Fibroblast of skin of right quadriceps (primary cell): ENCODE measurements around the gene KRT85.
"Not testable (repeated sequence)": the region's sequence is repeated elsewhere in the genome, so short reads cannot be mapped to it uniquely, and the experiment has no call there.

ENCODE experiments used
- DNase-seq: peaks from one replicate; pipeline ENCODE4 v3.0.0-alpha.2; 2013

The KRT85 gene

DNA sequence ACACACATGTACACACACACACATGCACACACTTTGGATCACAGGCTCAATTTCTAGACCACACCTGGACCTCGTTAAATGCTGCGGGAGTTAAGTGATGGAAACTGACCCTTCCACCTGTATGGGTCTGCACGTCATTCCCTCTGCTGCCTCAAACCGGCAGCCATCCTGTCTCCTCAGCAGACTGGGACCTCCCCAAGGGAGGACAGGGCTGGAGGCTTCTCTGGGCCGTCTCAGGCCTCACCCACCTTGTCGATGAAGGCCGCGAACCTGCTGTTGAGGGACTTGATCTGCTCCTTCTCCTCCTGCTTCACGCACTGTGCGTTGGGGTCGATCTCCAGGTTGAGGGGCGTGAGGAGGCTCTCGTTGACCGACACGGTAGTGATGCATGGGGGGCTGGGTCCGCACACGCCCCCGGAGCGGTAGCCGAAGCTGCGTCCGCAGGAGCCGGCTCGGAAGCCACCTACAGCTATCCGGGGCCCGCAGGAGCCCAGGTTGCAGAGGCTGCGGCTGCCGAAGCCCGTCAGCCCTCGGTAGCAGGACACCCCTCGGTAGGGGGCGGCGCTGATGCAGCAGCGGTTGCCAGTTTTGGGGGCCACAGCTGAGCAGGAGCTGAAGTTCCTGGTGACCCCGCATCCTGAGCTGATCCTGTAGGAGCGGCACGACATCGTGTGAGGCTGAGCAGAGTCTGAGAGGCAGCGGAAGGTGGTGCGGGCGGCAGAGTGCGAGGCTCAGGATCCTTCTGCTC lies at the start of gene KRT85:
TSS of gene KRT85 (minus strand) at position 744 of the 748 bp plus-strand sequence. CDS start at position 668, 76 bp downstream.
- DNase-seq = no peak

DNA sequence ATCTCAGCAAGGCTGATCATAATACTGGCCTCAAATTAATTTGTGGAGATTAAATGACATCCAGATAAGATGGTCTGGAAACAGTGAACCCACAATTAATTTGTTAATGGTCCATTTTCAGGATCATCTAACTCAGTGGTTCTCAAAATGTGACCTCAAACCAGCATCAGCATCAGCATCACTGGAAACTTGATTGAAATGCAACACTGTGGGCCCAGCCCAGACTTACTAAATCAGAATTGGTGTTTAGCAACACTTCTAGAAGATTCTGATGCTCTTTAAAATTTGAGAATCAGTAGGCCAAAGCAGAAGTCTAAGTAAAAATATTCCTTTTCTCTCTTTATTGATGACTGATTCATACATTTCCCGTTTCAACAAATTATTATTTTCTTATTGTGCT lies 49.5 kb upstream of the KRT85 start:
- no peak for DNase-seq

DNA sequence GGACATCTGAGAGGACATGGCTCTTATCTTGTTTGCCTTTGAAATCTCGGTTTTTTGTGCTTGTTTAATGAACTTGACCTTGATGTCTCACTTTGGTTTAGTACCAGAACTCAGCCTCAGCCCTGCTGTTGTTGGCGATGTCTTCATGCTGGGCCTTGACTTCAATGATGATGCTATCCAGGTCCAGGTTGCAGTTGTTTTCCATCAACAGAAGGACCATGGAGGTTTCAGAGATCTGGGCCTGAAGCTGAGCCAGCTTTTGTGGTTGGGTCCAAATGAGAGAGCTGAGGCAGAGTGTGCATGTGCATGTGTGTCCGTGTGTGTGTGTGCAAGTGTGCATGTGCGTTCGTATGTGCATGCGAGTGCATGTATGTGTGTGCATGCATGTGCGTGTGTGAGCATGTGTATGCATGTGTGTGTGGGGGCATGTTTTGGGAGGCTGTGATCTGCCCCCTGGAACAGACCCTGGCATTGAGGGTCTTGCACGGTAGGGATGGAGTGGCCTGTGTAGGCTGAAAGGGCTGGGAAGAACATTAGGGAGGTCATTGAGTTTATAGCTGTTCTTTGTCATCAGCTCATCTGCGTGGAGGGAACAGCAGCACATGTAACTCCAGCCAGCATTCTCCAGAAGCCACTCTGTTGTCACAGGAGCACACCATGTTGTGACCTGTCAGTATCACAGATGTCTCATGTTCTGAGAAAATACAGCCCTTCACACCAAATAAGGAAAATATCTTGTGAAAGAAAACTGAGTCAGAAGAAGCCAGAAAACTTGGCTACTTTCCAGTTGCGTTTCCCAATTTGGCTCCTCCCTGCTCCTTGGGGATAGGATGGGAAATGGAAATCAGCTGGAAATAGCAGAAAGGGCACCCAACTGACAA lies 48.8 kb upstream of the KRT85 start:
- peak; percentile 87 for DNase-seq

DNA sequence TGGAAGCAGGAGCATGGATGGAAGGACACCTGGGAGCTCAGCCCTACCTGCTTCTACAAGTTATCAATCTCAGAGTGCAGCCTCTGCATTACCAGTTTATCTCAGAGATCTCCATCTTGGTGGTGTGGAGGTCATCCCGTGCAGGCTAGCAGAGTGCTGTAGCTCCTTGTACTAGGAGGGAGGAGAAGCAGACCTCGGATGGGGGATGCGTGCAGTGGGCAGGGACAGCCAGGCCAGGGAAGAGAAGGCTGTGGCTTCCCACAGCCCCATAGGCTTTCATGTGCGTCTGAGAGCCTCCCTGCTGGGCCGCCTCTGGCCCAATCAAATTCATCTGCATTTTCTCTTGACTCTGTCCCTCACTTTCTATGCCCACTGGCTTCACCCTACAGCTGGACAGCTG lies 47.7 kb upstream of the KRT85 start:
- DNase-seq = no peak

DNA sequence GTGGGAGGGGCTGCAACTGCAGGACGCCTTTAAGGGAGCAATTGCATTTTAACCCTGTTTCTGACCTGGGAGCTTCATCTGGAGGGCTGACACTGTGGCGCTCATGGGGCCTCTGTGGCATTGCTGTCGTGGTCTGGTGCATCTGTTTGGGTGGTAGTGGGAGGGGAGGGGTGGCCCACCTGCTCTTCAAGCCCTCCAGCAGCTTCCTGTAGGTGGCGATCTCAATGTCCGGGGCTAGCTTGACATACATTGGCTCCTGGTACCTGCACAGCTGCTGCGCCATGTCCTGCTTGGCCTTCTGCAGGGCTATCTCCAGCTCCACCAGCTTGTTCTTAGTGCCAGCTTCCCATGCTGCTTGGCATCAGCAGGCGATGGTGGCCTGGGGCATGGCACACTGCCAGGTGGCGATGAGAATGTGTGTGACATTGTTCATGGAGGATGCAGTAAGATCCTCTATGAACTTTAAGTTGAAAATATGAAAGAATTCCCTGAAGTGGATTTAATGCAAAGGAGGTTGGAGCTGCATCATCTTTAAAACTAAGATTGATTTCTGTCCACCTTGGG lies 46.6 kb upstream of the KRT85 start:
- no peak for DNase-seq

DNA sequence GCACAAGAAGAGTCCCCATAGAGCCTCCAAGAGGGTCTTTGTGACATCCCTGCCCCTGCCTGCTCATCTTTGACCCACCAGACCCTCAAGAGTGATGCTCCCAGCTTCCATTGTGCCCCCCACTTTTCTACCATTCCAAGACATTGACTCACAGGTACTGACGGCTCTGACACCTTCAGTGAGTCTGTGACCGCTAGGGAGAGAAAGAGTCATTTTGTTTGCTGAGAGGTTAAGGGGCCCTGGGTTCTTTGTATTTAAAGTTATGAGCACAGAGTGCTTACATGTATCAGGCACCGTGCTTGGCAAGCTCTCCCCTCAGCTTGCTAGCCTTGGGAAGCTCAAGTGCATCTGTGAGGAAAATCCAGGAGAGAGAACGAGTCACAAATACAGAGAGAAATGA lies 45.9 kb upstream of the KRT85 start:
- DNase-seq = no peak

DNA sequence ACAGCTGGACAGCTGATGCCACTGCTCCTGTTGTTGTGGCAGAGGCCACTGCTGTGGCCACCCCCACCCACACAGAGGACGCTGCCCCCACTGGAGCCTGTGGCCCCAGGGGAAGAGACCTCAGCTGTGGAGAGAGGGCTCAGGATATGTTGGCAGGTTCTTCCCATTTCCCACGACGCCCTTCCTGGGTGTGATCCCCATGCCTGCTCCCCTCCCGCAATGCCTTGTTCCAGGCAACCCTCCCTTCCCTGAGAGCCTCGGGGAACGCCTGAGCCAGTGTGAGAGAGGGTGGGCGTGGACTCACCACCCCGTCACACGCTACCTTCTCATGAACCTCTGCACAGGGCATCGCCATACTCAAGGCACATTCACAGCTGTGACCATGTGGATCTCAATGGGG lies 44.5 kb upstream of the KRT85 start:
- no peak for DNase-seq

DNA sequence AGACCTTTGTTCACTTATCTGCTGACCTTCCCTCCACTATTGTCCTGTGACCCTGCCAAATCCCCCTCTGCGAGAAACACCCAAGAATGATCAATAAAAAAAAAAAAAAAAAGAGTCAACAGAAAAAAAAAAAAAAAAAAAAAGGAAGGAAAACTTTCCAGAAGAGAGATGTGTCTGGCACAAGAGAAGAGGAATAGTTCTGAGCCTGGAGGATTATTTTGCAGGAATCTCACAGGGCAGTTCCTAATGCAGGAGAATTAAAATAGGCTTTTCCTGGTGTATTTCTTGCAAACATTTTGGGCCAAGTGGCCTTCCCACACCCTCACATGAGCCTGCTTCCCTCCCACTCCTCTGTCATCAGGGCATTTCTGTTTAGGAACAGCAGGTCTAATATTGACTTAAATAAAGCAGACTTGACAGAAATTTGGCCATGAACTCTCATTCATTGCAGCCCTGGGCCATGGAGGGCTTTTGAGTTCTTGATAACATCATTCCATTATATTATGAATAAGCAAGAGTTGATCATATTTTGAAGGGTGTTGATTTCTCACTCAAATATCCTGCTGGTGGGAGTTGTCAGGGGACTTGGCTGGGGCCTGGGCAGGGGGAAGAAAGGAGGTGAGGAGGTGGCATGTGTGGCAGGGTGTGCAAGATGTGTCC lies 43.4 kb upstream of the KRT85 start:
- DNase-seq = not testable (repeated sequence)

DNA sequence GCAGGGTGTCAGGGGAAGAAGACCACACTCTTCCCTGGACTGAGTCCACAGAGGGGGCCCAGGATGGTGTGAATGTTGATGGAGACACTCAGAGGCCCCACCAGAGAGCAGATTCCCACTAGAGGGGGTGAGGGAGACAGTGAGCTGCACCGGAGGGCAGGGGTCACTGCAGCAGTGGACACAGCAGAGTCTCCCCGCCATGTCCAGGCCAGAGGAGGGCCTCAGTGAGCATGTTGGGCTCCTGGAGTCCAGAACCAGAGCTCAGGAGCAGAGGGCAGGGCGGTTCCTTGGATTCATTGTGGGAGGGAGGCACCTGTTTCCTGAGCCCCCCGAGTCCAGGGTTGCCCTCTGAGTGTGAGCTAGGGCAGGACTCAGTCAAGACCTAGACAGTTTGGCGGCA lies 40.6 kb upstream of the KRT85 start:
- no peak for DNase-seq

DNA sequence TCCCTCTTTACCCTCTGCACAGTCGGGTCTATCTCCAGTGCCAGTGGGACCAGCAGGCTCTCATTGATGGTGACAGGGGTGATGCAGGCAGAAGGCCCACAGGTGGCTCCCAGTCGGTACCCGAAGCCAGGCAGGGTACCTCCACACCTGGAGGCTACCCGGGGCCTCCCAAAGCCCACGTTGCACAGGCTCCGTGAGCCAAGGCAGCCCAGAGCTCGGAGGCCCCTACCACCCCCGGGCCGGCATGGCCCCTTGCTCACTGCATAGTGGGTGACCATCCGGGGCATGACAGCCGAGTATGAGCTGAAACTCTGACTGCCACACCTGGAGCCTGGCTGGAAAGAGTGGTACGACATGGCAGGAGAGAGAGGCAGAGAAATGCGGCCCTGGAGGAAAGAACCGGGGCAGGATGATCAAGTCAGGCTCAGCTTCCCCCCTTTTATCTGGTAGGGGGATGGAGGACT lies 38.7 kb upstream of the KRT85 start, which contains the start of gene KRT82:
TSS of gene KRT82 (minus strand) at position 414 of the 464 bp plus-strand sequence. CDS start at position 356, 58 bp downstream.
- no peak for DNase-seq

DNA sequence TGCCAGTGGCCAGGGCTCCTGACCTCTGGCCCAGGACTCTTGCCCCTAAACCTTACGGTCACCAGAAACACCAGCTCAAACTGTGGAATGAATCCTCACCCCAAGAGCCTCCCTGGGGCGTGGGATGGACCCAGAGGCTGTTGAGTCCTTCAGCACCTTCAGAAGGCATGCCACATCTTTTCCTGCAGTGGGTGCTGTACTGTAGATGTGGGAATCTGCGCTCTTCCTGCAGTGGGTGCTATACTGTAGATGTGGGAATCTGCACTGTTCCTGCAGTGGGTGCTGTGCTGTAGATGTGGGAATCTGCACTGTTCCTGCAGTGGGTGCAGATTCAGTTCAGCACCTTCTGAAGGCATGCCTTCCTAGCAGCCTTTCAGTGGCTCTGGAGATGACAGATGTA lies 37.7 kb upstream of the KRT85 start:
- DNase-seq = no peak

DNA sequence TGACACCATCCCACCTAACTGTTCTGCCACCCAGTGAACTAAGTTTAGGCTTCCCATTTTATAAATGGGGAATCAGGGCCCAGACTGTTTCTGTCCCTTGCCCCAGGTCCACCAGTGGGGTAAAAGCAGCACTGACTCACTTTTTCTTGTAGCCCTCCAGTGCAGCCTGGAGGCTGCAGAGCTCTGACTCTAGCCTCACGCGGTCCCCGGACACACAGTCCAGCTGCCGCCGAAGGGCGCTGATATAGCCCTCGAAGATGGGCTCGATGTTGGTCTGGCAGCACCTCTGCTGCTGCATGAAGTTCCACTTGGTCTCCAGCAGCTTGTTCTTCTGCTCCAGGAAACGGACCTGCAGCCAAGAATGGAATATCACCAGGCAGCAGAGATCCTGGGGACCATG lies 36.3 kb upstream of the KRT85 start:
- DNase-seq = no peak

DNA sequence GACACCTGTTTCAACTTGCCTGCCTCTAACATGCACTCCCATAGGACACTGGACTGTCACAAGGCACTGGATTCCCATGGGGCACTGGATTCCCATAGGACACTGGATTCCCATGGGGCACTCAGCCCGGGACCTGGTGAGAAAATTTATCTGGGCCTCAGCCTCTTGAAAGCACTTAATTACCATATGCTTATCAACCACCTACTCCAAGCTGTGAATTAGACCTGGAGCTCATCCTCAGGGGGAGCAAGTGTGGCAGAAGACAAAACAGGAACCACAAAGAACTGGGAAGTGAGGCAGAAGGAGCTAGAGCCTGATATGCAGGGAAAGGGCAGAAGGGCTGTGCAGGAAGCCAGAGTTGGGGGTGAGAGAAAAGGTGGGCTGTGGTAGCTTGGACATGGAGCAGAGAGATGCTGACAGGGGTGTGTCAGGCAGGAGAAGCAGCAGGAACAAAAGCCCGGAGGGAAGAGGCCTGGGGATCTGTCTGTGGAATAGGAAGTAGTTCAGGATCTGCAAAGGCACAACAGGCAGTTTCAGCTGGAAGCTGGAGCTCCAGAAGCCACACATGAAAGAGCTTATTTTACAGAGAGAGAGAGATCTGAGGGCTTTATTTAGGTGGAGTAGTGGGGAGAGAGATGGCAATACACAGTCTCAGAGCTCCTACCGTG lies 35.7 kb upstream of the KRT85 start:
- no peak for DNase-seq

DNA sequence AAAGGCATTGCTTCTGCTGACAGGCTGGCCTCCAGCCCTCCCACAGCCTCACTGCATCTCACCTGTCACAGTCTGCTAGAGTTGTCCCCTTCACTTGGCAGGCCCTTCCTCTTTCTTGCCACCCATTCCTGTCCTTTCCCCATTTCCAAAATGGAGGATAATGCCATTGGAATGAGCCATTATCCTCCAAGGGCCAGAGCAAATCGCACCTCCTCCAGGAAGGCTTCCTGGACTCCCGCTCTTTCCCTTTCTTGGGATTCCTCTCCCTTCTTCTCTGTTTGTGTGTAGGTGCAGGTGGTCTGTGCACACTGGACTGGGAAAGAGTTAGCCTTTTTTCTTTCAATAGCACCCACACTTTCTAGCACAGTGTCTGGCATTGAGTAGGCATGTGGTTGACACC lies 35.1 kb upstream of the KRT85 start:
- no peak for DNase-seq

DNA sequence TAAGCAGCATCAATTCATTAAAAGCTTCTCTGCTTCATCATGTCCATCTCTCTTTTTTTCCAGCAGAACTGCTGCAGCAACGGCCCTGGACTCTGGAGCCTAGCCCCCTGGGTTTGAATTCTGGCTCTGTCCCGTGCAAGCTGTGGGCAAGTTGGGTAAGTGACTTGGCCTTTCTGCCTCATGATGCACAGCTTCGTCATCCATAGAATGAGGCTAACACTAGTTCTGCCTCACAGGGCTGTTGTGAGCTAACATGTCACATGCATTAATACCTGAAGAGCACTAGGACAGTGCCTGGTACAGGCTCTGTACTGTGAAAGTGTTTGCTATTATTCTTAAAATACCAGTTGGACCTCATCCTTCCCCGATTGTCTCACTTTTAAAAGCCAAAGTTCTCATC lies 34.6 kb upstream of the KRT85 start:
- no peak for DNase-seq

DNA sequence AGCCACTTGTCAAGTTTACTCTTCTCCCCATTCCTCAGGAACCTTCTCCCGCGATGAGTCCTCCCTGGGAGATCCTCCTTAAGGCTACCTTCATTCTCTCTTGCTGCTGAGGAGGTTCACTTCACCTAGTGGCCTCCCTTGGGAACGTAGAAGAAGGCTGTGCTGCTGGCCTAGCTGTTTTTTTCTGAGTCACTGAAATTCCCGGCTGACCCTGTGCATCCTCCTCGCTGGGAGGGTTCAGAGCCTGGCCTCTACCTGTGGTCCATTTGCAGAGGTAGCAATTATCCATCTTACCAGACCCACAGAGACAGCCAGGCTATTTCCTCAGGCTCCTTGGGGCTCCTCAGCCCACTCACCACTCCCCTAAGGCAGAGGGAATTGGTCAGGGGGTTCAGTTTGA lies 34.2 kb upstream of the KRT85 start:
- DNase-seq = no peak

DNA sequence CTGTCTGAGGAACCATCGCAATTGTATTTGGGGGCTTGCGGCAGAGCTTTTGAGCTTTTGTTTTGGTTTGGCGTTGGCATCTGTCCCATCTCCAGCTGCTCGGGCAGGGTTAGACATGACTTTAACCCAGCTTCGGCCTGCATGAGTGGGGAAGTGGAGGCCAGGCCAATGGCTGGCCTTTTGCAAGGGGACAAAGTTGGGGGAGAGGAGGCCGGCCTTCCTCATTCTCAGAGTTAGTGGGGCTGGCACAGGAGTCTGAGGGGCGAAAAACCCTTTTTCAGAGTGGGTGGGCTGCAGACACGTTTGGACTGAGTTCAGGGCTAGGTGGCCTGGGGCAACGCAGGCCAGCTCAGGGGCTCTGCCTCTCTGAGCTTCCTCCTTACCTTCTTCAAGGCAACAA lies 33.6 kb upstream of the KRT85 start:
- no peak for DNase-seq

DNA sequence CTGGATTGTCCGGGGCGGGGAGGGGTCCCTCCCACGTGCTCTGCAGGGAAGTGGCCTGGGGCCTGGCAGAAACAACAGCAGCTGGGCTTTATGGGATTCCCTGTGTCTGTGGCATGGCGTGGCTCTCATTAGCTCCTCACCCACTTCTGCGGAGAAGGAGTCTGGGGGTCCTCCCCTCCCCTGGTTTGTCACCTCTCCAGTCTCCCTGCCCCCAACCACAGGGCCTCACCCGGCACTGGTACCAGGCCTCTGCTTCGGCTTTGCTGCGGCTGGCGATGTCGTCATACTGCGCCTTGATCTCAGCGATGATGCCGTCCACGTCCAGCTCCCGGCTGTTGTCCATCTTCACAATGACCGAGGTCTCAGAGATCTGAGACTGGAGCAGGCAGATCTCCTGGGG lies 32.5 kb upstream of the KRT85 start:
- no peak for DNase-seq

DNA sequence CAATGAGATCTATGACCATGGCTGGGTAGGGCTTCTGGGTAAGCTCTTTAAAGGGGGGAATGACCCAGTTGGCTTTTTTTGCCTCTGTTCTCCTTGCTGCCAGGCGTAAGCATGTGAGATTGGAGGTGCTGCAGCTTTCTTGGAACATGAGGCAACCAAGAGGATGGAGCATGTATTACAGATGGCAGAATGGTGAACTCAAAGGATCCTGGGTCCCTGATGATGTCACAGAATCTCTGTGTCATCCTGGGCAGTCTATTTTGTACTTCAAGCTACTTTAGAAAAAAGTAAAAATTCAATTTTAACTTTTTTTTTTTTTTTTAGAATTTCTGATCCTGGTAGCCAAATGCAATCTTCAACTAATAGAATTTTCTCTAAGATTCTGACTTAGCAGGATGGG lies 30.9 kb upstream of the KRT85 start:
- DNase-seq = no peak

DNA sequence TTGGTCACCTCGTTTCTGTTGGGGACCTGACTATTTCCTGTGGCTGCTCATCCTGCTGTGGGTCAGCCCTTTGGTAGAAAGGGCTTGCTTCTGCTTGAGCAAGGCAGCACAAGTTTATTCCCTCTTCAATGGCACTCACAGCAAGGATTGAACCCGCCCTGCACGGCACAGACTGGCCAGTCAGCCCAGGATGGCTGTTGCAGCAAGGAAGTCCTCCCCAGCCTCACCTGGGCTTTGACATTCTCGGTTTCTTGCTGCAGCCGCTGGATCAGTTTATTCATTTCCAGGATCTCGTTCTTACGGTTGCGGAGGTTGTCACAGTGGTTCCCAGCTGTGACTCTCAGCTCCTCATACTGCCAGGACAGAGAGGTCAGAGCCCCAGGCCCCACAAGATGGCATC lies 29.4 kb upstream of the KRT85 start:
- DNase-seq = no peak

DNA sequence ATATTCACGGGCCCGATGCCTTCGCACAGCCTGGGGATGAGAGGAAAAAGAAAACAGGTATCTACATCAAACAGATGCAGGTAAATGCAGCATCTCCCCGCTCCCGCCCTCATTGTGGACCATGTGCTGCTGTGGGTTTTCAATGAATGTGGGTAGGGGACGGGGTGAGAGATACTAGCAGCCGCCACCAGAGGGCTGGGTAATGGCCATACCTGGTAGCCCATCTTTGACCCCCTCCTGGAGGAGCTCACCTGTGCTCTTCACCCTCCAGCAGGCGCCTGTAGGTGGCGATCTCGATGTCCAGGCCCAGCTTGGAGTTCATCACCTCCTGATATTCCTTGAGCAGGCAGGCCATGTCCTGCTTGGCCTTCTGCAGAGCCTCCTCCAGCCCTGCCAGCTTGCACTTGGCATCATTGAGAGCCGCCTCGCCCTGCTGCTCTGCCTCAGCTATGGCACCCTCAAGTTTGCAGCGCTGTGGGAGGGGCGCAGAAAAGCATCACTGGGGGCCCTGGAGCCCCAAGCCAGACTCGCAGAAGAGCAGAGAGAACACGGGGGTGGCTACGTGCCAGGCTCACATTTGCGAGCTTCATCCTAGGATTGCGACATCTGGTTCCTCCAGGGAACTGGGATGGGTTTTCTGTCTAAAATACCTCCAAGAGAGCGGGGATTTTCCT lies 28.6 kb upstream of the KRT85 start:
- DNase-seq = peak; percentile 34

DNA sequence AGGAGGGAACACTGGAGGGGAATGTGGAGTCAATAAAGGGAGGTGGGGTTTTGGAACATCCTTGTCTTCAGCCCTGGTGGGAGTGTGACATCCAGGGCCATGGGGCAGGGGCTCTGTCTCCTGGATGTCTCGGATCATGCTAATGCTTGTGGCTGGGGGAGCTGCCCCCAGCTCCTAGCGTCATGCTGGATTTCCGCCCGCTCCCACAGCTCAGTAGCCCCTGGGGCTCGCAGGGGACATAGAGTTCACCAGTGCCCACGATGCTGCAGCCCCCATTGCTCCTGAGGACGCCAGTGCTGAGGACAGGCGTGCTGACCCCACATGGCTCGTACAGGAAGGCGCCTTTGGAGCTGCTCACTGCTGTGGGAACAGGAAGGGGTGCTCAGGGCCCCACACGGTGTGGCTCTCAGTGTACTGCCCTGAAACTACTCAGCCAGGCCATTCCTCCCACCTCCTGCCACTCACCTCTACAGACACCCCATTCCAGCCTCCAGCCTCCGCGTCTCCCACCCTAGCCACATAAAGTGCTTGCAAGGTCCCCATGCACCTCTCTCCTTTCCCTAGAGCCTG lies 27.6 kb upstream of the KRT85 start:
- no peak for DNase-seq
